ENCODE data around the gene GATA2.

The GATA2 gene

DNA sequence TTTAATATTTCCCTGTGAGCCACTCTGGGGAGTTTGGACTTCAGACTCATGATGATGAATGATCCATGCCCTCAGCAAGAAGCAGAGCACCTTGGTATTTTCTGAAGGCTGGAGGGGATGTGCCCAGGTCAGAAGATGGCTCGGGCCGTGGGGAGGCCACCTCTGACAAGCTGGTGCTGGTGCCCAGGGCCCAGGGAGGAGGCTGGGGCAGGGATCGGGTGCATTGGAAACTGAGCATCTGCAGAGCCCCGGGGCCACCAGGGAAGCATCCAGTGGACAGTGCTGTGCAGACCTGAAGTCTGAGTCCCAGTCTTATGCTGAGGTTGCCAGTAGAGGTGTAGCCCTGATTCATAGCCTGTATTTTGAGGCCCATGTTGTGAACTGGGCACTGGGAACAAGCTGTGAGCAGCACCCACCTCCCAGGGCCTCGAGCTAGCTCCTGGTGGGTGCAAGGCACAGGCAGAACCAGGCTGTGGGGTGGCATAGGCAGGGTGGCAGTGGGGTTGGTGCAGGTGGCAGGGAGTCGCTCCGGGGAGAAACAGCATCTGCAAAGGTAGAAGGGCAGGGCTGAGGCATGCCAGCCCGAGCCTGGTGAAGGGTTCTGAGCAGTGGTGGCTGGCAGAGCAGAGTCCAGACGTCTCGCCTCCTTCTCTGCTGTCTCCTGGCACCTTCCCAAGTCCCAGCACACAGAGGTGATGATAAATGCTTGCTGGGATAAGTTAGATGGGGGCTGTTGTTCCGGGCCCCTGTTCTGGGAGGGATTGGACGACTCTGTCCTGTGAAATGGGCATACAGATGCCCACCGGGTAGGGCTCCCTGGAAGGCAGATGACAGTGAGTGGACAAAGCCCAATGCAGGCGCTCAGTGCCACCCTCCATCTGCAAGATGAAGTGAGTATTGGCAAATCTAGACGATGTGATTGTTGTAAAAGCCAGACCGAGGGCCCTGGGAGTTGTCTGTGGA lies 36.9 kb downstream of the GATA2 start:
- no peak for DNase-seq (ENCODE audit: low read depth)

GRCh38 chr3:128455116-128455515 lies 37.9 kb downstream of the GATA2 start:
- no peak for DNase-seq (ENCODE audit: low read depth)

GRCh38 chr3:128454310-128454618 lies 38.7 kb downstream of the GATA2 start:
- DNase-seq (ENCODE audit: low read depth): no peak

DNA sequence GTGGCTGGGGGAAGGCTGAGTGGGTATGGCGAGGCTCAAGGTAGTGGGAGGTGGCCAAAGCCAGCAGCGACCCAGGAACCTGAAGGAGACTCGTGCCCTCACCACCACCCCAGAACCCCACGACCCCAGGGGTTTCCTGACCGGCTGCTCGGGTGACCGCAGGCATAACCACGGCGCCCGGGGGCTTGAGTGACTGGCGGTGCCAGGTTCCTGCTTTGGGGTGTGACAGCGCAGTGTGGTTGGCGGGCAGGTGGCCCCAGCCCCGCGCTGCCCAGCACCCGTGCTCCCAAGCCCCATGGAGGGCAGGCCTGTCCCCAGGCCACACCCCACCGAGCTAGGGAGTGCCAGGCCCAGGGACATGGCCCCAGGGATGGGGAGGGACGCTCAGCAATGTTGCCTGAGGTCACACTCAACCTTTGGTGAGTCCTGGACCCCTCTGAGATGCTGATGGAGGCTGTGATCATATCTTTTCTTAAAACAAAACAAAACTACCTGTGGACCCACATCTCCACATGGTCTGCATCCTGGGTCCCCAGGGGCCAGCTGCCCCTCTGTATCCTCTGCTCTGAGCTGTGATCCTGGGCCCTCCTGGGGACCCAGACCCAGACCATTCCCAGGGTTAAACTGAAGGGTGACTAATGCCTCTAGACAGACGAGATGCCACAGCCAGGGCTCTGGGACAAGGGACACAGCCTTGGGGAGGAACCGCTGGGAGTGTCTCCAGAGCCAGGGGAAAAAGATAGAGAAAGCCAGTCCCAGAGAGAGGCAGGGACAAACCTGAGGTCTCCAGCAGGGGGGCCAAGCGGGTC lies 39.3 kb downstream of the GATA2 start:
- DNase-seq (ENCODE audit: low read depth): no peak

GRCh38 chr3:128452678-128453275 lies 40.2 kb downstream of the GATA2 start:
- DNase-seq (ENCODE audit: low read depth): no peak

GRCh38 chr3:128452120-128452519 lies 40.9 kb downstream of the GATA2 start:
- DNase-seq (ENCODE audit: low read depth): no peak

DNA sequence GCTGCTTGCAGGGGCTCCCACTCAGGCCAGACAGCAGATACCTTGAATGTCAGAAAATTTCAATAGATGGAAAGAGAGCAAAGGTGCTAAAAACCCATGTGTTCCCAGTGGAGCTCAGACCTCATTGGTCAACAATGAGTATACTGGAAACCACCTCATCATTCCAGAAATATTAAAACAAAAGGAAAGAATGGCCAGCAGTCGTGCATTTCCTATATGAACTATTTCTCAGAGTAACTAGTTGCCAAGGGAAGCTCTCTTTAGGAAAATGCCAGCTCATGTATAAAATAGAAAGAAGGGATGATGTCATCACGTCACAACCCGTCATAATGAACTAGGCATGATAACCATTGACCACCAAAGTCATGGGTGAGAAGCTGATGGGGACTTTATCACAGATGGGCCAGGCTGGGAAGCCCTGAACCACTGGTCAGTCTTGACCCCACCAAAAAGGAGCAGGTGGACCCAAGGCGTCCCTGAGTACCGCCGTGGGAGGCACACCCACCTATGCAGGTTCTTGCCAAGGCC lies 43.8 kb downstream of the GATA2 start:
- DNase-seq (ENCODE audit: low read depth): no peak

- no peak for DNase-seq (ENCODE audit: low read depth)
Observed at GRCh38 chr3:128448491-128448890, 44.5 kb downstream of the GATA2 start.

- peak; percentile 21 for DNase-seq (ENCODE audit: low read depth)
Observed at GRCh38 chr3:128447561-128448013, 45.4 kb downstream of the GATA2 start.

- DNase-seq (ENCODE audit: low read depth): no peak
Observed at GRCh38 chr3:128446821-128447220, 46.2 kb downstream of the GATA2 start.

GRCh38 chr3:128445357-128445756 lies 47.6 kb downstream of the GATA2 start:
- DNase-seq (ENCODE audit: low read depth): no peak

- DNase-seq (ENCODE audit: low read depth): no peak
Observed at GRCh38 chr3:128443771-128444170, 49.2 kb downstream of the GATA2 start.

DNA sequence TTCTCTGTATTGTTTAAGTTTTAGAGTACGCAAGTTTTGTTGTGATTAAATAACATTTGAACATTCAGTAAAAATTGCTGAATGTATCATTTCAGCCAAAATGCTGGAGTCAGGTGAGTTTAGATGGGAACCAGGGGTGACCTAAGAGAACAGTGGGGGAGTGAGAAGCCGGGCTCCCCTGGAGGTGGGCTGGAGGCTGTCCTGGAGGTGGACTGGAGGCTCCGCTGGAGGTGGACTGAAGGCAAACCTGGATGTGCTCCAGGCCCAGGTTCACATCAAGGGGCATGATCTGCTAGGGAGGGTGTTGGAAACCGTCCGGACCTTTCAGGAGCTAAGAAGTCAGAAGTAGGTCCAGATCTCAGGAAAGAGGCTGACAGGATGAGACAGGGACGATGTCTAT lies 50.1 kb downstream of the GATA2 start:
- no peak for DNase-seq (ENCODE audit: low read depth)

GRCh38 chr3:128442070-128442469 lies 50.9 kb downstream of the GATA2 start:
- no peak for DNase-seq (ENCODE audit: low read depth)

DNA sequence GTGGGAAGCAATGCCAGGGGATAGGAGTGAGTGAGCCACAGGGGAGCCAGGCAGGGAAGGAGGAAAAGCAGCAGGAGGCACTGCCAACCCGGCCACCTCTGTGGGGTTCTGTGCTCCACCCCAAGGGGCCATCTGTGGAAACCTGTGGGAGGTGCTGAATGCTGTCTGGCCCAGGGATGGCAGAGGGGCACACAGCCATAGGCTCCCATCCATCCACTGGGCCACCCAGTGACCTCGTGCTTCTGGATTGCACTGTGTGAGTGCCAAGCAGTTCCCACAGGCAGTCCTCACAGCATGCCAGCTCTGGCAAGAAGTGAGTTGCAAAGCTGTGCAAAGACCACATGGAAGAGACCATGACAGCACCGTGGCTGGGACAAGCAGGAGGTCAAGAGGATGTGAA lies 53.8 kb downstream of the GATA2 start:
- no peak for DNase-seq (ENCODE audit: low read depth)

- DNase-seq (ENCODE audit: low read depth): no peak
Observed at GRCh38 chr3:128438488-128439072, 54.4 kb downstream of the GATA2 start.

- no peak for DNase-seq (ENCODE audit: low read depth)
Observed at GRCh38 chr3:128436214-128436613, 56.8 kb downstream of the GATA2 start.

GRCh38 chr3:128435561-128435960 lies 57.4 kb downstream of the GATA2 start:
- no peak for DNase-seq (ENCODE audit: low read depth)

- no peak for DNase-seq (ENCODE audit: low read depth)
Observed at GRCh38 chr3:128435058-128435457, 57.9 kb downstream of the GATA2 start.

GRCh38 chr3:128434524-128434923 lies 58.5 kb downstream of the GATA2 start:
- DNase-seq (ENCODE audit: low read depth): no peak

- no peak for DNase-seq (ENCODE audit: low read depth)
Observed at GRCh38 chr3:128433837-128434165, 59.2 kb downstream of the GATA2 start.

Data from stimulated activated CD4-positive, alpha-beta T cell treated with anti-CD3 and anti-CD28 coated beads, Interleukin-2, amount 100 ng/mL, for 4 hours (primary cell).